Right cardiac atrium (tissue), 5 donors: ENCODE results near the gene CAMKMT. TPM values are rescaled to one million over a fixed set of nuclear protein-coding genes. Genes with fewer than 3 reads are reported as not detected.
A peak's percentile ranks its signal among the peaks of the same experiment; 100 is the strongest.

Source experiments
- ATAC-seq, 2 donors: fragments of 200-7000 bp; cut with Tn5 transposase; one replicate each; pipeline versions ENCODE4 v1.8.0 to v1.9.1; 2020; ENCODE audit warnings: moderate library complexity in 2 of 2, mild to moderate bottlenecking in 1 of 2
- DNase-seq, 3 donors: peaks; one replicate each; pipeline ENCODE4 v3.0.0-alpha.2; 2020
- H3K27ac ChIP-seq: one replicate; pipeline ENCODE4 v1.5.1; 2013; ENCODE audit warnings: mild to moderate bottlenecking, low read length, control low read depth, moderate library complexity
- H3K27me3 ChIP-seq: one replicate; pipeline ENCODE4 v1.6.1; 2013; ENCODE audit not compliant: control insufficient read depth, insufficient read depth
- H3K4me1 ChIP-seq: one replicate; pipeline ENCODE4 v1.6.1; 2013; ENCODE audit warnings: low read length; ENCODE audit not compliant: control insufficient read depth, insufficient read depth
- H3K4me3 ChIP-seq: one replicate; pipeline ENCODE4 v1.5.1; 2013; ENCODE audit warnings: low read length, control low read depth
- H3K9me3 ChIP-seq: one replicate; pipeline ENCODE4 v1.6.1; 2013; ENCODE audit warnings: low read length; ENCODE audit not compliant: control insufficient read depth
- WGBS: extraction: QIAGEN DNeasy Blood & Tissue Kit; methylation state at CpG from one replicate; pipeline ENCODE4 v1.1.7; 2013; 5-methylcytosine and 5-hydroxymethylcytosine counted together
- intact Hi-C, 4 donors: fragments of 100-400 bp; cut with DNase I; formaldehyde crosslinking; loops; one replicate each; pipeline versions ENCODE4 v1.11.0 to v1.14.0; 2022 to 2023
- polyA plus RNA-seq: library from polyadenylated mRNA; stranded (reverse); fragments of 200-250 nt; gene quantifications from one replicate; pipeline ENCODE4 v1.2.3, GENCODE V29; 2013
- total RNA-seq, 4 donors: library from RNA; stranded (reverse); fragmentation: NEBNext Ultra II Directional; extraction: Animal tissue kit (Norgen Biotek cat#: 25700); gene quantifications; one replicate each; pipeline ENCODE4 v1.2.1, GENCODE V29; 2021
- donor health status: healthy with polysubstance abuse.
- donor health status: DM: no; HTN: yes; CAD: no.
- donor health status: DM: no; HTN: no; CAD: no.
- donor health status: DM: no; HTN: yes; CAD: no; lungs with severe emphysema.
- donor health status: DM: yes; HTN: yes; CAD: no.

Gene CAMKMT
- total and polyA plus RNA-seq, 5 donors: 4.6 to 6.3 (median 5.5) TPM

DNA sequence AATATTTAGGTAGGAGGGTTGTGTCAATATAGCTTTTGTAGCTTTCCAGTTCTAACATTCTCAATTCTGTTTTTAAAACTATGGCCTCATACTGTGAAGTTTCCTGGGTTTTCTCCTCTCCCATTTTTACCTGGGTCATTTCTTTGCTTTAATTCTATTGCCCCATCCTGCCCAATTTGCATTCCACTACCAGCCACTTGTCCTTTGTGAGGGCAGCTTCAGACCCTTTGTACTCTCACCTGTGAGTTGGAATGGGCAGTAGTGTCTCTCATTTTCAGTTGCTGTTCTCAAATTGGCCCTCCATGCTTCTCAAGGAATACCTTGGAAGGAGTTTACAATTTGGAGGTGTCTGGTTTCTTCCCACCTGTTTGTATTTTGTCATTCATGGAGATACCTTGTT, 108.4 kb downstream of the CAMKMT start:
- DNase-seq: no peak
- intact Hi-C loops: loop anchor here in 1 of 4 donors (10.0 kb wide), 1 partner anchor 245 kb away; no protein-coding TSS in a partner anchor
- no peak overlapping the region for H3K27ac ChIP-seq
- no peaks in the 10 kb centered on the region for H3K27me3 ChIP-seq
- no peak for ATAC-seq
- no peak overlapping the region for H3K4me3 ChIP-seq
- no peaks in the 10 kb centered on the region for H3K4me1 ChIP-seq
- no peaks in the 10 kb centered on the region for H3K9me3 ChIP-seq

DNA sequence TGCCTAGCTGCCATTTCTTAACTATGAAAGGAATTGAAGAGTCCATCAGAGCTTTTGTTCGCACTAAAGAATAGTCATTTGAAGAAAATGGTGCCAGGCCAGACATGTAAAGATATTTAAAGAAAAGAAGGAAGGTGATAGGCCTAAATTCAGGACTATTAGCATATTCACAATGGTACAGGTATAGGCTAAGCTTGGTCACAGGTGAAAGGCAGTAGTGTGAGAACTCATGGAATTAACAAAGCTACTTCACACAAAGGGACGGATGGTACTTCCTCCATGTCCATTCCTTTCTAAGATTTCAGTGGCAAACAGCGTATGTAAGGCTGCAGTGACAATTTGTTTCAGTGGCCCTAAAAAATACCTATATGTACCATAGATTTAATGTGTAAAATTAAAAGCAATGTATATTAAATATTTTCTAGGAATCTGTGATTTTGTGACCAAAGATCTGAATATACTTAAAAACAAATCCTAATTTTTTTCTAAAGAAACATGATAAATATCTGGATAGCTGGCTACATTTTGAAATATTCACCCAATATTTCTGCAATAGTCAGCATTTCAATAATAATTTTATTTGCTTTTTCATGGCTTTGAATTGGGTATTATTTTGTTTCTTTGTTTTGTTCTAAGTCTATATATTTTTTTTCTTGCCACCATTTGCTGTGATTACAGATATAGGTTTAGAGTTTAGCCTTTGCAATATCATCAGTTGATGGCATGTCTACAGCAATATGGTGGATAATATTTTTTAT, 116.1 kb downstream of the CAMKMT start:
- Histone ChIP-seq H3K27ac (no peak overlapping the region), H3K4me3 (no peak overlapping the region), H3K27me3 (no peaks in the 10 kb centered on the region), H3K9me3 (no peaks in the 10 kb centered on the region), H3K4me1 (no peaks in the 10 kb centered on the region)
- ATAC-seq (no peak), DNase-seq (no peak)
- 95% methylated on average over 3 of the region's 3 CpGs for WGBS
- intact Hi-C loops: loop anchor here in 2 of 4 donors (5.0 to 10.0 kb wide), 2 partner anchors 237 to 479 kb away; no protein-coding TSS in a partner anchor

GRCh38 chr2:44479127-44479887, 117.6 kb downstream of the CAMKMT start:
- 23% methylated on average over 5 of the region's 5 CpGs for WGBS
- no peak overlapping the region for H3K4me3 ChIP-seq
- no peak for DNase-seq
- no peaks in the 10 kb centered on the region for H3K27me3 ChIP-seq
- intact Hi-C loops: loop anchor here in 2 of 4 donors (5.0 to 10.0 kb wide), 2 partner anchors 235 to 478 kb away; no protein-coding TSS in a partner anchor
- H3K27ac ChIP-seq: no peak overlapping the region
- ATAC-seq: peak; percentile 89 to 91
- no peaks in the 10 kb centered on the region for H3K9me3 ChIP-seq
- H3K4me1 ChIP-seq: no peaks in the 10 kb centered on the region

- H3K9me3 ChIP-seq: no peaks in the 10 kb centered on the region
- DNase-seq: no peak
- intact Hi-C loops: loop anchor here in 1 of 4 donors (5.0 kb wide), 1 partner anchor 477 kb away; no protein-coding TSS in a partner anchor
Measured at GRCh38 chr2:44480068-44480467, 118.3 kb downstream of the CAMKMT start.

DNA sequence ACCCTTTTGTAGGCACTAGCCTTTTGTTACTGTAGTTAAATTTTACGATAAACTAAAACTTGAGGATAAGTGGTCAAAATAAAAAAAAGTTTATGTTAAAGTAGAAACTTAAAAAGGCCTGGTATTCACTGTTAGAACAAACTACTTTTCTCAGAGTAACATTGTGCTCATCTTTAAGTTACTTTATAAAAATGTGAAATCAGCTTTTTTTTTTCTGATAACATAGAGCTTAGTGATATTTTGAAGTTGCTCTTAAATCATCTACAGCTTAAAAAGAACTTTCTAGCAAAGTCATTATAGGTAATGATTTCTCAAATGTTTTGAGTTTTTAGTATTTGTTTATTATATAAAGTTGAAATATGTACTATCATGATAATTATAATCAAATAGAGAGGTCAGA, 125.3 kb downstream of the CAMKMT start:
- Histone ChIP-seq H3K9me3 (no peaks in the 10 kb centered on the region), H3K4me3 (no peak overlapping the region), H3K27ac (no peak overlapping the region), H3K4me1 (no peaks in the 10 kb centered on the region), H3K27me3 (no peaks in the 10 kb centered on the region)
- WGBS: 100% methylated on average over 1 of the region's 1 CpG
- DNase-seq (no peak), ATAC-seq (no peak)
- intact Hi-C loops: no loop called here

More at GRCh38 chr2:44480068-44480467, 118.3 kb downstream of the CAMKMT start:
- ATAC-seq: no peak
- Histone ChIP-seq H3K4me1 (no peaks in the 10 kb centered on the region), H3K27ac (no peak overlapping the region), H3K4me3 (no peak overlapping the region), H3K27me3 (no peaks in the 10 kb centered on the region)
- 96% methylated on average over 2 of the region's 2 CpGs for WGBS

DNA sequence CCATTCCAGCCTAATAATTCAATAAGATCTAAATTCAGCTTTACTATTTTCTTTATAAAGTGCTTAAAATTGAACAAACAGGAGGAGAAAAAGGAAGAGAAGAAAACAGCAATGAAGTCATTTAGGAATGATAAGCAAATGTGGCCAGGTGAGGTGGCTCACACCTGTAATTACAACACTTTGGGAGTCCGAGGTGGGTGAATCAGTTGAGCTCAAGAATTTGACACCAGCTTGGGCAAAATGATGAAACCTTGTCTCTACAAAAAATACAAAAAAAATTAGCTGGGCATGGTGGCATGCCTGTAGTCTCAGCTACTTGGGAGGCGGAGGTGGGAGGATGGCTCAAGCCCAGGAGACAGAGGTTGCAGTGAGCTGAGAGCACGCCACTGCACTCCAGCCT, 129.0 kb downstream of the CAMKMT start:
- intact Hi-C loops: no loop called here
- Histone ChIP-seq H3K27ac (no peak overlapping the region), H3K27me3 (no peaks in the 10 kb centered on the region), H3K9me3 (no peaks in the 10 kb centered on the region), H3K4me3 (no peak overlapping the region), H3K4me1 (no peaks in the 10 kb centered on the region)
- WGBS: 97% methylated on average over 3 of the region's 3 CpGs
- no peak for ATAC-seq
- no peak for DNase-seq

DNA sequence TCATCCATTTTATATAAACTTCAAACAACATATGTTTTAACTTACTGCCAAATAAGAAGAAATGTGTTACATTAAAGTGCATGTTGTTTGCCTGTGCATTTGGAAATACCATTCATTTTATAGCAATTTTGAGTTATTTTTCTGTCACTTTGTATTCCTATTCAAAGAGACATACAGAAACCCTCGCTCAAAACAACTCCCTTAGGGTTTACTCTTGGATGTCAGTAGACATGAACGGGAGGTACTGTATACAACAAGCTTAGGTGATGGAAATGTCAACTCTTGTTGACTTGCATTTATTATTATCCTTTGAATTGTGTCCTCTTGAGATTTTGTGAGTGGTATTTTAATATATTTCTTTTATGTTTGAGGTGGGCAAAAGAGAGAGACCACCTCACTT, 132.3 kb downstream of the CAMKMT start:
- Histone ChIP-seq H3K27ac (no peak overlapping the region), H3K4me1 (no peaks in the 10 kb centered on the region), H3K27me3 (no peaks in the 10 kb centered on the region), H3K9me3 (no peaks in the 10 kb centered on the region), H3K4me3 (no peak overlapping the region)
- ATAC-seq (no peak), DNase-seq (no peak)
- WGBS: 92% methylated on average over 2 of the region's 2 CpGs
- intact Hi-C loops: no loop called here

- Histone ChIP-seq H3K9me3 (no peaks in the 10 kb centered on the region), H3K4me3 (no peak overlapping the region), H3K27ac (no peak overlapping the region), H3K27me3 (no peaks in the 10 kb centered on the region), H3K4me1 (no peaks in the 10 kb centered on the region)
- DNase-seq: no peak
- 97% methylated on average over 3 of the region's 3 CpGs for WGBS
- intact Hi-C loops: no loop called here
- no peak for ATAC-seq
Measured at GRCh38 chr2:44495035-44495434, 133.3 kb downstream of the CAMKMT start.

DNA sequence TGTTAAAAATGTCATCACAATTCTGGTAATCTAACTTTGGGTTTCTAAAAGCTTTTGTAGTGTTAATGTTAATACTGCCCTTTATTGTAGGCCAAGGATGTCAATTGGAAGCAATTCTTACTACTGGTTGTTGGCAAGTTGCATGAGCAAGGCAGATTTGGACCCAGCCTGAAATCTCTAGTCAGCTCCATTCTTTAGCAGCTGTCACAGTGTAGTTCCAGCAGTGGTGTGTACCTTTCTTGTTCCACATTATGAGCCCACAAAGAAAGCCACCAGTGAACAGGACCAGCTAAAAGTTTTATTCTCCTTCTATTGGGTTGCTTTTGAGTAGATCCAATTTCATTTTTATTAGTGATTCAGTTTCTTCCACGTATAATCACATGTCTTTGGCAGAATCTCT, 133.8 kb downstream of the CAMKMT start:
- WGBS: 80% methylated on average over 1 of the region's 1 CpG
- no peak for ATAC-seq
- Histone ChIP-seq H3K4me3 (no peak overlapping the region), H3K27ac (no peak overlapping the region), H3K4me1 (no peaks in the 10 kb centered on the region), H3K27me3 (no peaks in the 10 kb centered on the region), H3K9me3 (no peaks in the 10 kb centered on the region)
- intact Hi-C loops: no loop called here
- no peak for DNase-seq

DNA sequence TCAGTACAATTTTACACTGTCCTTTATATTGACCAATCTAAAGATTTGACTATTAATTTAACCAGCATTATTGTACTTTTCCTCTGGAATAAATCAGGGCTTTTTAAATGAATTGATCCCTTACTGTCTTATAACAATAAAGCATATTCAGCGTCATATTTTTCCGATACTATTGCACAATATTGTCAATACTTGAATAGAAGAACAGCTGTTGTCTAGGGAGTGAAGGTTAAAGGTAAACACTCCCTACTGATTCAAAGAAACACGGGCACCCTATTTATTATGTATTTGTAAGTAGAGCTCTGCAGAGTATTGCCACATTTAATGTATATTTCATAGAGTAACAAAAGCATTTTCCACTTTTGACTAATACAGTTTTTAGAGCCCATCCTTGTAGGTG, 134.4 kb downstream of the CAMKMT start:
- Histone ChIP-seq H3K4me1 (no peaks in the 10 kb centered on the region), H3K27me3 (no peaks in the 10 kb centered on the region), H3K9me3 (no peaks in the 10 kb centered on the region), H3K27ac (no peak overlapping the region), H3K4me3 (no peak overlapping the region)
- ATAC-seq (no peak), DNase-seq (no peak)
- 95% methylated on average over 3 of the region's 3 CpGs for WGBS
- intact Hi-C loops: no loop called here

DNA sequence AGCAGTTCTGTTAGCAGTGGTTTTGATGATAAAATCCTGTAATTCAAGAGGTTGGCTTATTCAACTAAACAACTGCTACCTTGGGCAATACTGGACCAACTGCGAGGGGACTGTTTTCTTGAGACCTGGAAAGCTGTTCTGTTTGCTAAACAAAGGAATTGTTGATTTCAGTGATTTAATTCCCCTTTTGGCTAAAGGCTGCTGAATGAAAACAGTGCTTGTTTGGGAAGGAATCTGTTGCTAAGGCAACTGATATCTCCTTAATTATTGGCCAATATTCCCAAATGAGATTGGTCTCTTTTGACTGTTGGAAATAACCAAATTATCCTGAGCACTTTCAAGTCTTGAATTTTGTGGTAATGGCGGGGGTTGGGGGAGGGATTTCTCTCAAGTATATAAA, 136.8 kb downstream of the CAMKMT start:
- Histone ChIP-seq H3K9me3 (no peaks in the 10 kb centered on the region), H3K4me1 (no peaks in the 10 kb centered on the region), H3K27ac (no peak overlapping the region), H3K27me3 (no peaks in the 10 kb centered on the region), H3K4me3 (no peak overlapping the region)
- intact Hi-C loops: no loop called here
- WGBS: 57% methylated on average over 2 of the region's 2 CpGs
- ATAC-seq (no peak), DNase-seq (no peak)
